Mesodermal cell (in vitro differentiated cells): ENCODE results near the gene TVP23C. TPM values are rescaled to one million over a fixed set of nuclear protein-coding genes. Genes with fewer than 3 reads are reported as not detected.
"Not testable (repeated sequence)": the region's sequence is repeated elsewhere in the genome, so short reads cannot be mapped to it uniquely, and the experiment has no call there.

Experiments
- H3K27ac ChIP-seq: 2 replicates; pipeline ENCODE4 v1.7.0; 2013; ENCODE audit warnings: mild to moderate bottlenecking, low read depth, low read length, moderate library complexity; ENCODE audit not compliant: severe bottlenecking
- H3K36me3 ChIP-seq: 2 replicates; pipeline ENCODE4 v1.7.1; 2013; ENCODE audit warnings: mild to moderate bottlenecking, low read length, moderate library complexity; ENCODE audit not compliant: control insufficient read depth, insufficient read depth
- H3K4me1 ChIP-seq: one replicate; pipeline ENCODE4 v1.7.1; 2013; ENCODE audit warnings: mild to moderate bottlenecking, low read length; ENCODE audit not compliant: insufficient read depth, control insufficient read depth, poor library complexity, severe bottlenecking
- H3K4me3 ChIP-seq: 2 replicates; pipeline ENCODE4 v1.7.0; 2013; ENCODE audit warnings: low read length, control low read depth, mild to moderate bottlenecking; ENCODE audit not compliant: insufficient read depth, poor library complexity, severe bottlenecking; ENCODE audit errors: extremely low read depth
- H3K9me3 ChIP-seq: 2 replicates; pipeline ENCODE4 v1.7.1; 2013; ENCODE audit warnings: mild to moderate bottlenecking, low read length, moderate library complexity; ENCODE audit not compliant: control insufficient read depth
- WGBS, 2 experiments: methylation state at CpG; one replicate each; pipeline ENCODE4 v1.1.5; 2013; ENCODE audit warnings: missing lambda C conversion rate in 2 of 2; ENCODE audit not compliant: insufficient coverage in 2 of 2; 5-methylcytosine and 5-hydroxymethylcytosine counted together
- polyA plus RNA-seq, 2 experiments: library from polyadenylated mRNA; stranded (reverse); fragments of 50-300 nt; gene quantifications; one replicate each; pipeline ENCODE4 v1.2.3, GENCODE V29; 2013

TVP23C gene
- 12.6 TPM for polyA plus RNA-seq (2013, experiment 1 of 2)
- 13.3 TPM for polyA plus RNA-seq (2013, experiment 2 of 2)

DNA sequence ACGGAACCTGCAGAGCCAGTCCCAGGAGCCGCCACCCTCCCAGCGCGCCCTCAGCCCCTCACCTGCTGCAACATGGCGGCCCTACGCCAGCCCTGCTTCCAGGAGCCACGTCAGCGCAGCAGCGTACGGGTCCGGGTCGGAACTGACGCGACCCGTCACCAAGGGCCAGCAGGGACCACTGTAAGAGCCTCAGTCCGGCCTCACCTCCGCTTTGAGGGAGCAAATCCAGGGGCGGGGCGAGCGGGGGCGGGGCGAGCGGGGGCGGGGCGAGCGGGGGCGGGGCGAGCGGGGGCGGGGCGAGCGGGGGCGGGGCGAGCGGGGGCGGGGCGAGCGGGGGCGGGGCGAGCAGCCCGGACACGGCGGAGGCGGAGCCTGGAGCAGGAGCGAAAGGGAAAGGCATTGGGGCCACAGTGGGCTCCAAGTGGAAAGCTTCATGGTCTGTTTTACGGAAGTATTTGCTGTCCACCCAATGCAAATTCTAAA, at the start of gene TVP23C:
TVP23C (minus strand) TSS at position 109 of the 483 bp plus-strand sequence; CDS start at position 74, 35 bp downstream.
- H3K9me3 ChIP-seq, H3K36me3 ChIP-seq, H3K4me1 ChIP-seq: not testable (repeated sequence)
- Histone ChIP-seq H3K27ac (peak within 1 kb of the TSS; percentile 76), H3K4me3 (peak within 1 kb of the TSS; percentile 49)
- 1 to 5% methylated on average over 9 to 15 of the region's 46 CpGs for whole genome bisulfite sequencing, 2 experiments

DNA sequence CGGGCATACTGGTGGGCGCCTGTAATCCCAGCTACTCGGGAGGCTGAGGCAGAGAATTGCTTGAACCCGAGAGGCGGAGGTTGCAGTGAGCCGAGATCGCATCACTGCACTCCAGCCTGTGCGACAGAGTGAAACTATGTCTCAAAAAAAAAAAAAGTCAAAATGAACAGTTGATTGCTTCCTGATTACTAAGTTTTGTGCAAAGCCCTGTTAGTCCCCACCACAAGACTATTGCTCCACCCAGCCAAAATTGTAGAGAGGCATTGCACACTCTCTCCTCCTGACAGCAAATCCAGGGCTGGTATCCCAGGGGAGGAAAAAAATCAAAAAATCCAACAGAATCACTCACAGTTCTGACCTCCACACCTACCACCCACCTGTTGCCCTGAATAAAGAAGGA, 29.7 kb upstream of the TVP23C start:
- WGBS, 2 experiments = 90% methylated on average over 2 of the region's 8 CpGs; no CpG with 5 or more reads in 1 of the 2 experiments
- H3K27ac ChIP-seq, H3K36me3 ChIP-seq, H3K4me3 ChIP-seq, H3K9me3 ChIP-seq, H3K4me1 ChIP-seq: not testable (repeated sequence)

DNA sequence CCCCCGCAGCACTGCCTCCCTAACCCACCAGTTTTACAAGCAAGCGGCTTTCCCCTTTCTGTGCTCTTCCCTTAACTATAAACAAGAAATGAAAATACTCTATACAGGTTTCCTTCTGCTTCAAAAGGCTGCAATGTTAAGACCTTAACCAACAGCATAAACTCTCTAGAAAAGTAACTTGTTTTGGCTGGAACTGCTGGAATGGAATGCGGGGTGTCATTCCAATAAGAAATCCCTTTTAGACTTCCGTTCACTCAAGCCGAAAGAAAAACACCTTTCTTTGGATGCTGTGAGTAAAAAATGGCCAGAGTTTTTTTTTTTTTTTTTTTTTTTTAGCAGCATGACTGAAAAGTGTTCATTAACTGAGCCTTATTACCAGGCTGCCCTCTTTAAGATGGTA, 28.7 kb upstream of the TVP23C start:
- H3K27ac ChIP-seq, H3K36me3 ChIP-seq, H3K9me3 ChIP-seq, H3K4me1 ChIP-seq, H3K4me3 ChIP-seq: not testable (repeated sequence)
- no CpG with 5 or more reads among the region's 5 CpGs for WGBS, 2 experiments

DNA sequence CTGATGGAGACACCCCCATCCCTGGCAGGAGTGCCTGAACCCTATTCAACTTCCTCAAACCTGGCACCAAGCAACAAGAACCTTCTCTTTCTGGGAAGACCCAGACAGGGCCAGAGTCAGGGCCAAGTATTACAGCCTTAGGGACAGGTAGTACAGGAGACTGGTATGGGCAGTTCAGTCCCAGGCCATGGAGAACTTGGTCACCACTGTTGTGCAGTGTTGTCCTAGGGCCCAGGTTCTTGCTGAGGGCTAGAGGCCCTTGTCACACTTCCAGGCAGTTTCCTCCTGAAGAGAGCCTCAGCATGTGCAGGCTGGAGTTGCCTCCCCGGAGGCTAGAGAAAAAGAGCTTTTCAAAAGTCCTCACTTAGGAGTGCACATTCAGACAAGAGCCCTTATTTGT, 27.6 kb upstream of the TVP23C start:
- H3K4me3 ChIP-seq, H3K4me1 ChIP-seq, H3K9me3 ChIP-seq, H3K27ac ChIP-seq, H3K36me3 ChIP-seq: not testable (repeated sequence)
- WGBS, 2 experiments = 100% methylated on average over 1 of the region's 1 CpG; no CpG with 5 or more reads in 1 of the 2 experiments

DNA sequence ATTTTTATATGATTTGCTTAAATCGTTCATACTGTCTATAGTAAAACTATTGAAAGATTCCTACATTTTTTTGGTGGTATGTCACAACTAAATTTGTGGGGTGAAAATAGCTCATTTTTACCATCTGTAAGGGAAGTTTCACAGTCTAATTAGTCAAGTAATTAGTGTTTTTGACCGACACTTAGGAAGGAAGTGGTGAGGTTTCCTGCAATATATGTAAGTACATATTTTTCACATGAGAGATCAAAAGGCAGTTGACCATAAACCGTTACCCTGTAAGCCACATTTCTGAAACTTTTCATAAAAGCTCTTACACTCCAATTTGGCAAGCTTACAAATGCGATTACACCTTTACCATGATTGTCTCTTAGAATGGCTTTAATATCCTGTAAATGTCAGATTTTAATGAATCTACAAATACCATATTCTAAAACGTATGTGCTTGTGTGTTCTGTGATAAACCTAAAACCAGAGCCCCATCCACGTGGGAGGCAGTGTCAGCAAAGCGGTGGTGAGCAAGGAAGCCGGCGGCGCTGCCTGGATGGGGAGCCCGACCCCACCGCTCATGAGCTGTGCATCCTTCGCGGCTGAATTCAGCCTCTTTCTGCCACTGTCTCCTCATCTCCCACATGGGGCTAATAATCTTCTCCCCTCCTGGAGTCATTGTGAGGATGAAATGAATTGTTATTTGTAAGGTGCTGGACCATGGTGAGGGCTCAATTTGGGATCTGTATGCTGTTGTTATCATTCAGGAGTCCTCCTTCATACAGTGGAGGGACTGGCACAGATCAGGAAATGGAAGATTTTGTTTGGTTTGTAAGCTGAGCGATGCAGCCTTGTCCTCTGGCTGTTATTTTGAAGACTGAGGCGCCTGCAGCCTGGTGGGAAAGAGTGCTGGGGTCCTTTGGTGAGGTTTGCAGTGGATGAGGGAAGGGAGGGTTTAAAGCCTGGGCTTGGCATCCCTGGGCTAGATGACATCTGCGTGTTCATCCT, 26.6 kb upstream of the TVP23C start:
- H3K27ac ChIP-seq, H3K4me3 ChIP-seq, H3K9me3 ChIP-seq, H3K4me1 ChIP-seq, H3K36me3 ChIP-seq: not testable (repeated sequence)
- WGBS, 2 experiments = 82 to 93% methylated on average over 2 to 5 of the region's 17 CpGs

- H3K4me1 ChIP-seq, H3K36me3 ChIP-seq, H3K4me3 ChIP-seq, H3K27ac ChIP-seq, H3K9me3 ChIP-seq: not testable (repeated sequence)
- 78 to 88% methylated on average over 7 of the region's 8 CpGs for WGBS, 2 experiments
Measured at GRCh38 chr17:15588017-15588416, 24.7 kb upstream of the TVP23C start.

DNA sequence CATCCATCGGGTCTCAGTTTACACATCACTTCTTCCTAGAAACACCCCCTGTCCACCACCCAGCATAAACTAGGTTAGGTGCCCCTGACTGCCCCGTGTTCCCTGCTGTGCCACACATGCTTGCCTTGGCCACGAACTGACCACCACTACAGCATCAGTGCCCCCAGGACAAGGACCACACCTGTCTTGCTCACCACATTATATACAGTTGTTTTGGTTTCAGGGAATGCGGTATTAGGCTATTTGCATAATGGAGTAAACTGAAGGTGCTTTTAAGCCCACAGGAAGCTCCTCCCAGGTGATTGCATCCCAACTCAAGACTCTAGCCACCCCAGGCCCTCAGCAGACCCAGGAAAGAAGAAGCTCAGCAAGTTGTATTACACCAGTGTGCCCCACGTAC, 20.0 kb upstream of the TVP23C start:
- not testable (repeated sequence) for H3K27ac ChIP-seq, H3K9me3 ChIP-seq, H3K4me3 ChIP-seq, H3K4me1 ChIP-seq, H3K36me3 ChIP-seq
- 100% methylated on average over 1 of the region's 5 CpGs; no CpG with 5 or more reads in 1 of the 2 experiments for WGBS, 2 experiments

DNA sequence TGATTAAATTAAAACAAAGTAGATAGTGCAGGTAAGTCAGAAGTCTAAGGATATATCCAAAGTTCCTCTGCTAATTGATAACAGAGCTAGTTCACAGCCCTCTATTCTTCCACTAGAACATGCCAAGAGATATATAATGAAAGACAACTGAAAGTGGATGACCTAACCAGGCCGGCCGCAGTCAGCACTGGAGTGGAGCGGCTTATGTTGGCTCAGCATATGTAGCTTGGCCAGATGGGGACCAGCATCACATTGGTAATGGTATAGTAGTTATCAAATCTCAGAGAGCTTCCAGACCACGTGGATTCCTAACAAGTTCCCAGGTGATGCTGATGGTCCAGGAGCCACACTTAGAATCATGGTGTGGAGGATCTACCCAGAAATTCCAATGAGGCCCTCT, 18.2 kb upstream of the TVP23C start:
- not testable (repeated sequence) for H3K27ac ChIP-seq, H3K9me3 ChIP-seq, H3K4me3 ChIP-seq, H3K4me1 ChIP-seq, H3K36me3 ChIP-seq
- no CpG with 5 or more reads among the region's 4 CpGs for WGBS, 2 experiments

DNA sequence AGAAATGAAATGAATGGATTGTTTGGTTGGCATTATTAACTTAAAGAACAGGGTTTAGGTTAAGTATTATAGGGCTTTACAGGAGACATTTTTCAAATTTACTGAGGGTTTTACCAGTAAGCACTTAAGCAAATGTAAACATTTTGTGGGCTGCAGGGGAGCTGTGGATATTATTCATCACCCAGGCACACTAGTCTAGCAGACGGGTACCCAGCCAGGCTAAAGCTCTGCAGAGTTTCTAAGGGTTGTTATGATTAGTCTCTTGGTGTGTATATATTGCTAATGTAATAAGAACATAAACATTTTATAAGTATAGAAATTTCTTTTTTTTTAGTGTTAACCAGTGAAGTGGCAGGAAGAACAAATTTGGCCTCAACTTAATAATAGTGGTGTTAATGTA, 13.6 kb upstream of the TVP23C start:
- no CpG with 5 or more reads among the region's 1 CpG for WGBS, 2 experiments
- not testable (repeated sequence) for H3K4me1 ChIP-seq, H3K27ac ChIP-seq, H3K36me3 ChIP-seq, H3K9me3 ChIP-seq, H3K4me3 ChIP-seq

DNA sequence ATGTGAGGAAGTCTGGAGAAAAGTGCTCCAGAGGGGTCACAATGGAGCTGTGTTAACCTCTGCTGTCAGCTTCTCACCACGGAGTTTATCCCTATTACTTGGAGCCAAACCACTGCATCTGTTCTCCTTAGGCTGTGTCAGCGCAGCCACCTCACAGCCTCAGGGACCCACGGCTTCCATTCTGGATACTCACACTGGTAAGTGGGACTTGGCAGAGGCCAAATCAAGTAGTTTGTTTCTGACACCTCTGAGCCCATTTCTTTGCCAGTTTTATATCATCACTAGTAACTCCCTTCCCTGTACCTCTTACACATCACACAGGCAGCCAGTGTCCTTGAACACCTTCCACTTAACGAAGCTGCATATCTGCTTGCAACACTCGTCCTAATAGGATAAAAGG, 11.4 kb upstream of the TVP23C start:
- H3K4me3 ChIP-seq, H3K27ac ChIP-seq, H3K9me3 ChIP-seq, H3K4me1 ChIP-seq, H3K36me3 ChIP-seq: not testable (repeated sequence)
- WGBS, 2 experiments = no CpG with 5 or more reads among the region's 5 CpGs

- not testable (repeated sequence) for H3K9me3 ChIP-seq, H3K27ac ChIP-seq, H3K4me1 ChIP-seq, H3K36me3 ChIP-seq, H3K4me3 ChIP-seq
- WGBS, 2 experiments = 57% methylated on average over 3 of the region's 4 CpGs; no CpG with 5 or more reads in 1 of the 2 experiments
Measured at GRCh38 chr17:15573870-15574269, 10.6 kb upstream of the TVP23C start.
